ENCODE measurements around the gene NCAM1.

DNA sequence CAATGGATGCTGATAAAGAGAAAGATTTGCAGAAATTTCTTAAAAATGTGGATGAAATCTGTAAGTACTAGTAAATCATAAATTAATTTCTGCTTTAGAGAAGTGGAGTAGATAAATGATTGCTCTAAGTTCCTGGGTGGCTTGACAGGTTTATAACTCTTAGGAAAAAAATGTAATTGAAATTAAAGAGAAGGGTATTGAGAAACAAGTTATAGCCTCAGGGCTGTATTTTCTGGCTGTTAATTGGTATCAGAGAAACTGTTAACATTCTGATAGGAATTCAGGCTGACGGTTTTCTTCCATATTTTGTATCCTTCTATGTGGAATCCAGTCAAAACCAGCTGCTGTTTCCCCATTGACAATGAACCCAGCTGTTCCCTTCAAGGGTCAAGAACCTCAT lies 355.0 kb downstream of the NCAM1 start:
- TF ChIP-seq CTCF (conservative IDR thresholded peaks at IDR 0.05) (no peak), ZFX (IDR thresholded peaks at IDR 0.05) (no peak)
